IMR-90 (cell line): ENCODE measurements around the gene SNX25. TPM values are rescaled to one million over a fixed set of nuclear protein-coding genes. Genes with fewer than 3 reads are reported as not detected.

Source experiments
- ATAC-seq: fragments of 200-7000 bp; cut with Tn5 transposase; 2 replicates; pipeline ENCODE4 v1.9.1; 2020; ENCODE audit warnings: low read depth, mild to moderate bottlenecking, moderate library complexity
- BruUV-seq: library from RNA; stranded (reverse); fragments of 400-500 nt; replicated peaks from 2 replicates; lab custom pipeline; 2021; lab: Mats Ljungman, UMichigan
- CTCF ChIA-PET: fragments of 300-600 bp; formaldehyde crosslinking; extraction: SDS; loops from one replicate; lab custom pipeline; 2021; ENCODE audit warnings: antibody characterized with exemption; lab: Yijun Ruan, JAX
- POLR2A ChIA-PET: fragments of 300-600 bp; sonication (Branson Sonifier 250); formaldehyde crosslinking; loops from one replicate; lab custom pipeline; 2022; ENCODE audit warnings: antibody characterized with exemption; ENCODE audit not compliant: unreplicated experiment; lab: Charles Lee
- DNase-seq: peaks from one replicate; pipeline ENCODE4 v3.0.0; 2013
- H2AFZ ChIP-seq: replicated peaks from 2 replicates; pipeline ENCODE3; 2013; ENCODE audit warnings: low read length, mild to moderate bottlenecking; ENCODE audit not compliant: poor library complexity
- H2AK5ac ChIP-seq: 2 replicates; pipeline ENCODE4 v1.6.1; 2013; ENCODE audit warnings: low read depth, low read length, inconsistent platforms
- H2AK9ac ChIP-seq: replicated peaks from 2 replicates; pipeline ENCODE3; 2013; ENCODE audit warnings: mild to moderate bottlenecking, low read depth, low read length, moderate library complexity; ENCODE audit not compliant: poor library complexity
- H2BK120ac ChIP-seq: 2 replicates; pipeline ENCODE4 v1.6.1; 2013; ENCODE audit warnings: low read depth, low read length, inconsistent platforms
- H2BK15ac ChIP-seq: 3 replicates; pipeline ENCODE4 v1.6.1; 2013; ENCODE audit warnings: low read depth, low read length, inconsistent platforms
- H2BK20ac ChIP-seq: 2 replicates; pipeline ENCODE4 v1.6.1; 2013; ENCODE audit warnings: low read depth, mild to moderate bottlenecking, inconsistent platforms, low read length, moderate library complexity
- H2BK5ac ChIP-seq: 2 replicates; pipeline ENCODE4 v1.6.1; 2013; ENCODE audit warnings: mild to moderate bottlenecking, low read depth, low read length, inconsistent platforms; ENCODE audit not compliant: poor library complexity, severe bottlenecking
- H3K14ac ChIP-seq: replicated peaks from 2 replicates; pipeline ENCODE4 v1.6.1; 2013; ENCODE audit warnings: low read depth, low read length, inconsistent platforms
- H3K18ac ChIP-seq: 2 replicates; pipeline ENCODE4 v1.6.1; 2013; ENCODE audit warnings: low read depth, low read length, control low read depth
- H3K23ac ChIP-seq: 2 replicates; pipeline ENCODE4 v1.6.1; 2013; ENCODE audit warnings: low read depth, low read length, inconsistent platforms
- H3K27ac ChIP-seq: 2 replicates; pipeline ENCODE4 v1.5.1; 2013; ENCODE audit warnings: mild to moderate bottlenecking, control low read depth, low read length; ENCODE audit not compliant: insufficient read depth
- H3K27me3 ChIP-seq: 2 replicates; pipeline ENCODE4 v1.6.1; 2013; ENCODE audit warnings: low read length; ENCODE audit not compliant: control insufficient read depth, insufficient read depth
- H3K36me3 ChIP-seq: 2 replicates; pipeline ENCODE4 v1.6.1; 2013; ENCODE audit warnings: low read length, mixed read lengths; ENCODE audit not compliant: control insufficient read depth, insufficient read depth
- H3K4ac ChIP-seq: 2 replicates; pipeline ENCODE4 v1.6.1; 2013; ENCODE audit warnings: low read depth, low read length, inconsistent platforms
- H3K4me1 ChIP-seq: 2 replicates; pipeline ENCODE4 v1.6.1; 2013; ENCODE audit warnings: low read length, mixed read lengths; ENCODE audit not compliant: control insufficient read depth, insufficient read depth
- H3K4me2 ChIP-seq: 2 replicates; pipeline ENCODE4 v1.6.1; 2013; ENCODE audit warnings: low read depth, mild to moderate bottlenecking, control low read depth, low read length, moderate library complexity
- H3K4me3 ChIP-seq: 2 replicates; pipeline ENCODE4 v1.5.1; 2013; ENCODE audit warnings: low read depth, mild to moderate bottlenecking, control low read depth, low read length, moderate library complexity; ENCODE audit not compliant: insufficient read depth
- H3K56ac ChIP-seq: 2 replicates; pipeline ENCODE4 v1.6.1; 2013; ENCODE audit warnings: low read length, inconsistent platforms; ENCODE audit not compliant: insufficient read depth; ENCODE audit errors: extremely low read depth
- H3K79me1 ChIP-seq, 2 experiments: 2 replicates each; pipeline ENCODE4 v1.6.1; 2013; ENCODE audit warnings: low read length in 2 of 2, inconsistent platforms in 1 of 2, low read depth in 1 of 2
- H3K9ac ChIP-seq: 2 replicates; pipeline ENCODE4 v1.6.1; 2013; ENCODE audit warnings: low read depth, low read length, control low read depth
- H3K9me1 ChIP-seq: 2 replicates; pipeline ENCODE4 v1.6.1; 2013; ENCODE audit warnings: low read length, inconsistent platforms; ENCODE audit not compliant: insufficient read depth
- H3K9me3 ChIP-seq: 2 replicates; pipeline ENCODE4 v1.6.1; 2013; ENCODE audit warnings: low read length; ENCODE audit not compliant: control insufficient read depth, insufficient read depth
- H4K20me1 ChIP-seq: 2 replicates; pipeline ENCODE4 v1.6.1; 2013; ENCODE audit warnings: low read length, inconsistent platforms; ENCODE audit not compliant: insufficient read depth
- H4K5ac ChIP-seq: 2 replicates; pipeline ENCODE4 v1.6.1; 2013; ENCODE audit warnings: mild to moderate bottlenecking, low read depth, low read length, control low read depth
- H4K8ac ChIP-seq, 2 experiments: 2 replicates each; pipeline ENCODE4 v1.6.1; 2013; ENCODE audit warnings: low read depth in 2 of 2, low read length in 2 of 2, control low read depth in 1 of 2, inconsistent platforms in 1 of 2
- H4K91ac ChIP-seq: 2 replicates; pipeline ENCODE4 v1.6.1; 2013; ENCODE audit warnings: low read depth, low read length, inconsistent platforms; ENCODE audit not compliant: insufficient read depth
- BHLHE40 ChIP-seq: fragments of 150-350 bp; IDR thresholded peaks from 2 replicates; pipeline ENCODE4 v1.6.1; 2016; ENCODE audit warnings: mild to moderate bottlenecking, low read depth, low read length
- CEBPB ChIP-seq: IDR thresholded peaks from 2 replicates; pipeline ENCODE4 v1.6.1; 2012; ENCODE audit warnings: low read depth, low read length, improper control_type of control experiment
- CTCF ChIP-seq: conservative IDR thresholded peaks from 2 replicates; pipeline ENCODE4 v1.5.1; 2012; ENCODE audit warnings: mild to moderate bottlenecking, low read depth, low read length, improper control_type of control experiment
- ELK1 ChIP-seq: fragments of 150-350 bp; IDR thresholded peaks from 2 replicates; pipeline ENCODE4 v1.6.1; 2016; ENCODE audit warnings: low read depth, mild to moderate bottlenecking, low read length, moderate library complexity, borderline replicate concordance
- MAFK ChIP-seq: IDR thresholded peaks from 2 replicates; pipeline ENCODE4 v1.6.1; 2012; ENCODE audit warnings: low read depth, low read length, improper control_type of control experiment
- MAZ ChIP-seq: IDR thresholded peaks from 2 replicates; pipeline ENCODE4 v1.6.1; 2012; ENCODE audit warnings: low read depth, mild to moderate bottlenecking, low read length, improper control_type of control experiment, moderate library complexity, borderline replicate concordance
- MXI1 ChIP-seq: IDR thresholded peaks from 2 replicates; pipeline ENCODE4 v1.6.1; 2012; ENCODE audit warnings: low read depth, mild to moderate bottlenecking, low read length, moderate library complexity, borderline replicate concordance
- NFE2L2 ChIP-seq: fragments of 150-350 bp; IDR thresholded peaks from 2 replicates; pipeline ENCODE4 v1.6.1; 2016; ENCODE audit warnings: low read depth, mild to moderate bottlenecking, low read length
- POLR2A ChIP-seq: IDR thresholded peaks from 2 replicates; pipeline ENCODE4 v1.6.1; 2012; ENCODE audit warnings: mild to moderate bottlenecking, low read depth, low read length
- RFX5 ChIP-seq: IDR thresholded peaks from 2 replicates; pipeline ENCODE4 v1.8.0; 2012; ENCODE audit warnings: low read depth, mild to moderate bottlenecking, low read length, moderate library complexity
- SMC3 ChIP-seq: fragments of 150-350 bp; IDR thresholded peaks from 2 replicates; pipeline ENCODE4 v1.6.1; 2016; ENCODE audit warnings: low read depth, mild to moderate bottlenecking, antibody characterized with exemption, low read length, moderate library complexity
- WGBS, 2 experiments: methylation state at CpG; one replicate each; pipeline versions ENCODE4 v1.1.5 to v1.1.7; 2013; ENCODE audit warnings: missing lambda C conversion rate in 2 of 2; ENCODE audit not compliant: insufficient read length in 1 of 2; ENCODE audit errors: extremely low coverage in 2 of 2; 5-methylcytosine and 5-hydroxymethylcytosine counted together
- dilution Hi-C: fragments of 300-500 bp; cut with HindIII; formaldehyde crosslinking; loops from one replicate; pipeline ENCODE4 v1.14.3; 2018; ENCODE audit warnings: low sequenced_read_pairs; ENCODE audit not compliant: unreplicated experiment
- in situ Hi-C: fragments of 300-500 bp; cut with MboI; formaldehyde crosslinking; loops from 3 replicates; pipeline ENCODE4 v1.14.3; 2019; ENCODE audit warnings: low sequenced_read_pairs, inconsistent platforms, mixed read lengths
- intact Hi-C: fragments of 100-400 bp; cut with micrococcal nuclease; formaldehyde crosslinking; loops from 2 replicates; pipeline ENCODE4 v1.10.0; 2022
- polyA plus RNA-seq, 3 experiments: library from polyadenylated mRNA; depleted of rRNA; stranded (reverse); fragments of >200 nt; gene quantifications; 2 replicates each; pipeline ENCODE4 v1.2.3, GENCODE V29; 2012; ENCODE audit warnings: low replicate concordance in 1 of 3
- total RNA-seq: library from RNA; depleted of rRNA; stranded (reverse); fragments of >200 nt; gene quantifications from 2 replicates; pipeline ENCODE4 v1.2.3, GENCODE V29; 2012

Gene SNX25
- total and polyA plus RNA-seq, 2 of the 4 experiments (the other 2 are of a cell fraction), result 11.4 to 28.3 TPM

GRCh38 chr4:185332575-185333464, 123.4 kb downstream of the SNX25 start:
- no TSS peak for BruUV-seq
- no peak overlapping the region for H2AFZ ChIP-seq

More at GRCh38 chr4:185332575-185333464, 123.4 kb downstream of the SNX25 start:
- Histone ChIP-seq H3K36me3 (0 out of 2 replicates have a peak, but pooled peaks cover 3% of the 10 kb centered on the region), H4K91ac (no peak overlapping the region), H3K18ac (no peak overlapping the region), H2BK15ac (no peak overlapping the region), H3K23ac (no peak overlapping the region), H3K4me1 (no peaks in the 10 kb centered on the region), H3K9ac (no peak overlapping the region), H3K79me1 (no peaks in the 10 kb centered on the region; a peak in 1 of 4 replicates), H2BK5ac (no peak overlapping the region), H4K20me1 (no peaks in the 10 kb centered on the region), H2BK20ac (no peak overlapping the region), H3K14ac (no peak overlapping the region), H3K9me3 (peaks cover 7% of the 10 kb centered on the region), H4K5ac (no peak overlapping the region), H2AK9ac (no peak overlapping the region), H3K4me2 (no peak overlapping the region), H3K27ac (no peak overlapping the region), H3K56ac (no peak overlapping the region), H3K4ac (no peak overlapping the region), H3K9me1 (no peaks in the 10 kb centered on the region), H3K27me3 (no peaks in the 10 kb centered on the region), H2AK5ac (no peak overlapping the region), H4K8ac (no peak overlapping the region), H2BK120ac (no peak overlapping the region), H3K4me3 (no peak overlapping the region)
- intact Hi-C loops (no loop called here), in situ Hi-C loops (no loop called here), dilution Hi-C loops (no loop called here)
- POLR2A ChIA-PET, result interaction anchor here (0.6 kb wide), 1 partner anchor 812 kb away, joined by 3 read pairs; no protein-coding TSS in a partner anchor
- DNase-seq (no peak), ATAC-seq (no peak)
- TF ChIP-seq POLR2A (no peak), CEBPB (no peak), SMC3 (no peak), BHLHE40 (no peak), NFE2L2 (no peak), MAZ (no peak), CTCF (no peak), MAFK (no peak), ELK1 (no peak), MXI1 (no peak), RFX5 (no peak)
- CTCF ChIA-PET, result no interaction called here
- WGBS, 2 experiments, result no CpG with 5 or more reads among the region's 3 CpGs
